Measurements from ENCODE around the gene NPAS4. TPM values are rescaled to one million over a fixed set of nuclear protein-coding genes. Genes with fewer than 3 reads are reported as not detected.
A peak's percentile ranks its signal among the peaks of the same experiment; 100 is the strongest.

The NPAS4 gene
- total RNA-seq, 1 experiment from 2014 or later = 1.6 TPM

- Histone ChIP-seq H4K8ac (replicated peaks; ENCODE audit: insufficient read length, low read depth, low read length) (no peak overlapping the region), H2BK15ac (ENCODE audit: low read depth, low read length) (no peak overlapping the region), H3K23me2 (ENCODE audit: insufficient read length, low read depth, low read length, poor library complexity, severe bottlenecking) (peaks cover 7% of the 10 kb centered on the region), H4K20me1 (ENCODE audit: control insufficient read depth, insufficient read depth, insufficient read length) (no peaks in the 10 kb centered on the region), H3K14ac (ENCODE audit: insufficient read depth, low read length) (peak overlapping the region; percentile 85), H3K4me1 (ENCODE audit: insufficient read depth, low read length) (no peaks in the 10 kb centered on the region), H3K79me2 (ENCODE audit: insufficient read depth, low read length) (no peaks in the 10 kb centered on the region), H3K4ac (ENCODE audit: low read depth, low read length) (no peak overlapping the region), H2BK12ac (ENCODE audit: insufficient read length, low read depth, low read length) (no peak overlapping the region), H3K27ac (ENCODE audit: insufficient read length, low read depth, low read length) (peak overlapping the region; percentile 21), H2BK120ac (ENCODE audit: low read depth, low read length, poor library complexity, severe bottlenecking) (no peak overlapping the region), H2BK5ac (ENCODE audit: insufficient read length, low read length) (peak overlapping the region; percentile 9), H4K5ac (ENCODE audit: insufficient read length, low read depth, low read length) (no peak overlapping the region), H2AFZ (ENCODE audit: low read length) (no peak overlapping the region), H3K56ac (ENCODE audit: insufficient read length, low read depth, low read length) (no peak overlapping the region), H3K27me3 (ENCODE audit: insufficient read depth, low read length) (no peaks in the 10 kb centered on the region), H2BK20ac (ENCODE audit: low read depth, low read length, poor library complexity, severe bottlenecking) (no peak overlapping the region), H3K23ac (ENCODE audit: insufficient read length, low read depth, low read length) (no peak overlapping the region), H3K4me2 (ENCODE audit: insufficient read depth, insufficient read length, low read length) (peak overlapping the region; percentile 87), H3K18ac (ENCODE audit: insufficient read length, low read depth, low read length) (peak overlapping the region; percentile 64), H4K91ac (ENCODE audit: insufficient read length, low read depth, low read length) (no peak overlapping the region), H2AK5ac (ENCODE audit: insufficient read length, low read length) (no peak overlapping the region), H3T11ph (ENCODE audit: low read length) (no peak overlapping the region), H3K9me3 (ENCODE audit: control insufficient read depth, low read depth, low read length) (peaks cover 4% of the 10 kb centered on the region), H3K79me1 (ENCODE audit: insufficient read depth, low read depth, low read length, poor library complexity, severe bottlenecking) (no peaks in the 10 kb centered on the region), H3K9ac (ENCODE audit: extremely low read depth, insufficient read length, low read length) (peak overlapping the region; percentile 92)
- TF ChIP-seq, protein P1, sequence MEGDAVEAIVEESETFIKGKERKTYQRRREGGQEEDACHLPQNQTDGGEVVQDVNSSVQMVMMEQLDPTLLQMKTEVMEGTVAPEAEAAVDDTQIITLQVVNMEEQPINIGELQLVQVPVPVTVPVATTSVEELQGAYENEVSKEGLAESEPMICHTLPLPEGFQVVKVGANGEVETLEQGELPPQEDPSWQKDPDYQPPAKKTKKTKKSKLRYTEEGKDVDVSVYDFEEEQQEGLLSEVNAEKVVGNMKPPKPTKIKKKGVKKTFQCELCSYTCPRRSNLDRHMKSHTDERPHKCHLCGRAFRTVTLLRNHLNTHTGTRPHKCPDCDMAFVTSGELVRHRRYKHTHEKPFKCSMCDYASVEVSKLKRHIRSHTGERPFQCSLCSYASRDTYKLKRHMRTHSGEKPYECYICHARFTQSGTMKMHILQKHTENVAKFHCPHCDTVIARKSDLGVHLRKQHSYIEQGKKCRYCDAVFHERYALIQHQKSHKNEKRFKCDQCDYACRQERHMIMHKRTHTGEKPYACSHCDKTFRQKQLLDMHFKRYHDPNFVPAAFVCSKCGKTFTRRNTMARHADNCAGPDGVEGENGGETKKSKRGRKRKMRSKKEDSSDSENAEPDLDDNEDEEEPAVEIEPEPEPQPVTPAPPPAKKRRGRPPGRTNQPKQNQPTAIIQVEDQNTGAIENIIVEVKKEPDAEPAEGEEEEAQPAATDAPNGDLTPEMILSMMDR (conservative IDR thresholded peaks at IDR 0.05) = no peak
- peaks cover 2 to 6% of the 10 kb centered on the region in 2 experiments; a peak in 4 of 5 replicates for H3K9me3 Mint-ChIP-seq
- peak overlapping the region; percentile 78 to 100 (median 100); a peak in 6 of 7 replicates for H3K27ac Mint-ChIP-seq
- no peaks in the 10 kb centered on the region for H3K27me3 Mint-ChIP-seq (ENCODE audit: low read depth)
- DNase-seq = no peak
- H3K36me3 Mint-ChIP-seq (ENCODE audit: insufficient read depth in 1 of 3, low read depth in 3 of 3) = peaks cover 22 to 48% (median 38%) of the 10 kb centered on the region in 3 experiments; a peak in 6 of 7 replicates
- peaks cover 8 to 17% of the 10 kb centered on the region in 2 experiments for H3K4me1 Mint-ChIP-seq
- H3K4me3 Mint-ChIP-seq = peak overlapping the region; percentile 90 to 92
- WGBS (ENCODE audit: extremely low coverage, insufficient read length, low lambda C conversion rate) = no CpG with 5 or more reads among the region's 12 CpGs
Observed at GRCh38 chr11:66437979-66438503, 17.2 kb downstream of the NPAS4 start.
